ENCODE data around the gene TMEM169. TPM values are rescaled to one million over a fixed set of nuclear protein-coding genes. Genes with fewer than 3 reads are reported as not detected.

The TMEM169 gene
- total RNA-seq, 1 donor from 2014 or later, result 0.25 TPM

DNA sequence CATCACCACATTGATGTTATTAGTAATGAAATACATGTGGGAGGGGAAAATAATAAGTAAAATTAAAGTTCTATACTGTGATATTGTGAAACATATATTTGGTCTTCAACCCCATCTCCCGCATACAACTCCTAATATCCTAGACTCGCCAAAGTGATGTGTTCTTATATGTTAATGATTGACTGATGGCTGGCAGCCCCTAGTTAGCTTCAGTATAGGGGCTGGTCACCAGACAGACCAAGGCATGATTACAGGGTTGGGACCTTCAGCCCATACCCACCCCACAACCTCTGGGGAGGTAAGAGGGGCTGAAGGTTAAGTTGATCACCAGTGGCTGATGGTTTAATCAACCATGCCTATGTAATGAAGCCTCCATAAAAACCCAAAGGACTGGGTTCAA lies 40.3 kb upstream of the TMEM169 start:
- TF ChIP-seq, protein P1, sequence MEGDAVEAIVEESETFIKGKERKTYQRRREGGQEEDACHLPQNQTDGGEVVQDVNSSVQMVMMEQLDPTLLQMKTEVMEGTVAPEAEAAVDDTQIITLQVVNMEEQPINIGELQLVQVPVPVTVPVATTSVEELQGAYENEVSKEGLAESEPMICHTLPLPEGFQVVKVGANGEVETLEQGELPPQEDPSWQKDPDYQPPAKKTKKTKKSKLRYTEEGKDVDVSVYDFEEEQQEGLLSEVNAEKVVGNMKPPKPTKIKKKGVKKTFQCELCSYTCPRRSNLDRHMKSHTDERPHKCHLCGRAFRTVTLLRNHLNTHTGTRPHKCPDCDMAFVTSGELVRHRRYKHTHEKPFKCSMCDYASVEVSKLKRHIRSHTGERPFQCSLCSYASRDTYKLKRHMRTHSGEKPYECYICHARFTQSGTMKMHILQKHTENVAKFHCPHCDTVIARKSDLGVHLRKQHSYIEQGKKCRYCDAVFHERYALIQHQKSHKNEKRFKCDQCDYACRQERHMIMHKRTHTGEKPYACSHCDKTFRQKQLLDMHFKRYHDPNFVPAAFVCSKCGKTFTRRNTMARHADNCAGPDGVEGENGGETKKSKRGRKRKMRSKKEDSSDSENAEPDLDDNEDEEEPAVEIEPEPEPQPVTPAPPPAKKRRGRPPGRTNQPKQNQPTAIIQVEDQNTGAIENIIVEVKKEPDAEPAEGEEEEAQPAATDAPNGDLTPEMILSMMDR (IDR thresholded peaks at IDR 0.05; ENCODE audit: borderline replicate concordance), result no peak
- no peak overlapping the region for H3K27ac ChIP-seq (replicated peaks)
- peaks cover 34% of the 10 kb centered on the region for H3K36me3 ChIP-seq
- H3K4me3 ChIP-seq, result no peak overlapping the region
- intact Hi-C loops (cut with micrococcal nuclease), result no loop called here
- H3K9me3 ChIP-seq (replicated peaks), result no peaks in the 10 kb centered on the region
- no peaks in the 10 kb centered on the region for H3K27me3 ChIP-seq (ENCODE audit: low read depth)
- DNase-seq, result no peak
- no peaks in the 10 kb centered on the region for H3K4me1 ChIP-seq

DNA sequence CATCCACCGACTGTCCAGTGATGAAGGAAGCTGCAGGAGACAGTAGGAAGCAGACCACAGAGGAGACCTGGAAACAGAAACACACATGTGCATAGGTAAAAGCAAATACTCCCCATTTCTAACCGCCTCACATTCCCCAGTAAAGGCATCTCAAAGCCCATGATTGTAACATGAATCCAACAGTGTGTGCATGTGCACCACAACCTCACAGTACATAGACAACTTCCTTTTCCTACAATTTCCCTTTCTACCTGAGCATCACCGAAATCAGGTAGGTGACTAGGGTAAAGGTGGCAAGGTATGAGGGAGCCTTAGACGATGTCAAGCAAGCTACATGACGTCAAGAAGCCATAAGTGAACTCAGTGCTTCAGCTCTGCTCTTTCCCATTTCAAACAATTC lies 37.8 kb upstream of the TMEM169 start:
- no peak overlapping the region for H3K27ac ChIP-seq (replicated peaks)
- no peak for DNase-seq
- TF ChIP-seq, protein P1 (IDR thresholded peaks at IDR 0.05; ENCODE audit: borderline replicate concordance), result no peak
- no peaks in the 10 kb centered on the region for H3K27me3 ChIP-seq (ENCODE audit: low read depth)
- no peak overlapping the region for H3K4me3 ChIP-seq
- intact Hi-C loops (cut with micrococcal nuclease), result no loop called here
- peaks cover 36% of the 10 kb centered on the region for H3K36me3 ChIP-seq
- no peaks in the 10 kb centered on the region for H3K9me3 ChIP-seq (replicated peaks)
- H3K4me1 ChIP-seq, result no peaks in the 10 kb centered on the region

DNA sequence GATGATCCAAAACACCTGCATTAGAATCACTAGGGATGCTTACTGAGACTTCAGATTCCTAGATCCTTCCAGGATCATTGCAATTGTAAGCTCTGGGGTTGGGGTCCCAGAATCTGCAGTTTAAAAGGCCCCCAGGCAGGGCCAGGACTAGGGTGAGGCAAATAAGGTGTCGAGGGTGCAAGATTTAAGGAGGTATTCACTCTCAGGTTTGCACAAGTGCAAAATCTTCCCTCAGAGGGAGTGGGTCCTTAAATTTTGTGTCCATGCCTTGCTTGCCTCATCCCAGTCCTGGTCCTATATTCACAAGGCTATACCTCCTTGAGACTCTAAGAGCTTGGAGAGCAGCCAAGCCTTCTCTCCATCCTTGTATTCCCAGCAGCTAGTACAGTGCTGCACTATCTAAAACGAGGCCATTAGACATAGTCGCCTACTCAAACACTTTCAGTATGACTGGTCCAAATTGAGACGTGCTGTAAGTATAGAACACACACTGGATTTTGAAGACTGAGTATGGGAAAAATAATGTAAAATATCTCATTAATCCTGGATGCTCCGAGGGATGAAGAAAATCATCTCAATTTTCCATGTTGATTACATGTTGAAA lies 36.7 kb upstream of the TMEM169 start:
- TF ChIP-seq, protein P1 (IDR thresholded peaks at IDR 0.05; ENCODE audit: borderline replicate concordance), result no peak
- intact Hi-C loops (cut with micrococcal nuclease), result no loop called here
- Histone ChIP-seq H3K9me3 (replicated peaks) (no peaks in the 10 kb centered on the region), H3K36me3 (peaks cover 37% of the 10 kb centered on the region), H3K4me3 (no peak overlapping the region), H3K27me3 (ENCODE audit: low read depth) (no peaks in the 10 kb centered on the region), H3K27ac (replicated peaks) (no peak overlapping the region), H3K4me1 (no peaks in the 10 kb centered on the region)
- no peak for DNase-seq

DNA sequence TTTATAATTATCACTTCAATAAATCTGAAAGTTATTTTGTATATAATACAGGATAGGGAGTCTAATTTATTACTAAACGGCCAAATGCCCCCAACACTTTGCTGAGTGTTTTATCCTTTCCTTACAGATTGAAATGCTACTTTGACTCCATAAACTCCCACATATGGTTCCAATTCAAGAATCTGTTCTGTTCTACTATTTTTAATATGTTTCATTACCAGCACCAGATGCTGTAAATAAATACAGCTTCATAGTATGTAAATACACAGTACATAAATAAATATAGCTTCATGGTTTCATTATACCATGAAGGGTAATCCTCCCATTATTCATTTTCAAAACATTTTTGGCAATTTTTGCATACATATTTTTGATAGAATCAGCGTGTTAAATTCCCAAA lies 34.3 kb upstream of the TMEM169 start:
- TF ChIP-seq, protein P1 (IDR thresholded peaks at IDR 0.05; ENCODE audit: borderline replicate concordance), result no peak
- DNase-seq, result no peak
- intact Hi-C loops (cut with micrococcal nuclease), result no loop called here
- no peaks in the 10 kb centered on the region for H3K27me3 ChIP-seq (ENCODE audit: low read depth)
- H3K36me3 ChIP-seq, result peaks cover 31% of the 10 kb centered on the region
- H3K4me1 ChIP-seq, result no peaks in the 10 kb centered on the region
- H3K27ac ChIP-seq (replicated peaks), result no peak overlapping the region
- H3K4me3 ChIP-seq, result no peak overlapping the region
- peaks cover 2% of the 10 kb centered on the region for H3K9me3 ChIP-seq (replicated peaks)

DNA sequence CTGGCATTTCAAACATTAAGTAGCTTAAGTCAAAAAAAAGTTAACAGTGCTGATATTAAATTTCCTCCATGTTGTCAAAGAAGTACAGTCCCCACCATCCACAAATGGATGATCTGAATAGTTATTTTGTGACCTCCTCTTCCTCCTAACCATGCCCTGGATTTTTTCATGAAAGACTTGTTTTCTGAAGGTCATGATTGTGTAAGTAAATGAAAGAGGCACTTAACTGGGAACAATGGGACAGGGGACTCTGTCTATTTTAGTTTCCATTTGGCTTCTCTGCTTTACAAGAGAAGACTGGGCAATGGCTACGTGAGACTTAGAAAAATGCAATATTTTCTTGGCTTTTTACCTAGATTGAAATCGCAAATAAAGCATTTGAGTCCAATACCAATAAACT lies 32.3 kb upstream of the TMEM169 start:
- TF ChIP-seq, protein P1 (IDR thresholded peaks at IDR 0.05; ENCODE audit: borderline replicate concordance), result no peak
- H3K4me1 ChIP-seq, result no peaks in the 10 kb centered on the region
- H3K27me3 ChIP-seq (ENCODE audit: low read depth), result no peaks in the 10 kb centered on the region
- intact Hi-C loops (cut with micrococcal nuclease), result no loop called here
- no peak for DNase-seq
- no peak overlapping the region for H3K4me3 ChIP-seq
- peaks cover 6% of the 10 kb centered on the region for H3K9me3 ChIP-seq (replicated peaks)
- H3K36me3 ChIP-seq, result peaks cover 17% of the 10 kb centered on the region
- H3K27ac ChIP-seq (replicated peaks), result no peak overlapping the region
